Mesothelial cell of epicardium (in vitro differentiated cells): Measurements from ENCODE around the gene NBDY. TPM values are rescaled to one million over a fixed set of nuclear protein-coding genes. Genes with fewer than 3 reads are reported as not detected.

ENCODE experiments used
- DNase-seq, 2 experiments: peaks; one replicate each; pipeline ENCODE4 v3.0.0; 2021; ENCODE audit warnings: low spot score in 2 of 2; ENCODE audit not compliant: unreplicated experiment in 2 of 2
- H3K27ac Mint-ChIP-seq: 2 replicates; pipeline ENCODE4 v1.8.0; 2021; ENCODE audit warnings: mixed read lengths
- H3K27me3 Mint-ChIP-seq: 2 replicates; pipeline ENCODE4 v1.8.0; 2021; ENCODE audit warnings: low read depth, mixed read lengths
- H3K36me3 Mint-ChIP-seq: 2 replicates; pipeline ENCODE4 v1.8.0; 2021; ENCODE audit warnings: mixed read lengths
- H3K4me1 Mint-ChIP-seq: 2 replicates; pipeline ENCODE4 v1.8.0; 2021; ENCODE audit warnings: mixed read lengths
- H3K4me3 Mint-ChIP-seq: 2 replicates; pipeline ENCODE4 v1.8.0; 2021; ENCODE audit warnings: mild to moderate bottlenecking, moderate library complexity, mixed read lengths
- H3K9me3 Mint-ChIP-seq: 2 replicates; pipeline ENCODE4 v1.8.0; 2021; ENCODE audit warnings: mixed read lengths
- total RNA-seq: library from RNA; stranded (reverse); gene quantifications from 3 replicates; pipeline ENCODE4 v1.2.1, GENCODE V29; 2021
- TF ChIP-seq, protein P1 (sequence below): fragments of 200-600 bp; sonication (generic); IDR thresholded peaks from one replicate; pipeline ENCODE4 v1.5.0; 2021; ENCODE audit warnings: antibody characterized with exemption; ENCODE audit not compliant: unreplicated experiment

Gene NBDY
- total RNA-seq, 1 donor from 2014 or later: 48.4 TPM

DNA sequence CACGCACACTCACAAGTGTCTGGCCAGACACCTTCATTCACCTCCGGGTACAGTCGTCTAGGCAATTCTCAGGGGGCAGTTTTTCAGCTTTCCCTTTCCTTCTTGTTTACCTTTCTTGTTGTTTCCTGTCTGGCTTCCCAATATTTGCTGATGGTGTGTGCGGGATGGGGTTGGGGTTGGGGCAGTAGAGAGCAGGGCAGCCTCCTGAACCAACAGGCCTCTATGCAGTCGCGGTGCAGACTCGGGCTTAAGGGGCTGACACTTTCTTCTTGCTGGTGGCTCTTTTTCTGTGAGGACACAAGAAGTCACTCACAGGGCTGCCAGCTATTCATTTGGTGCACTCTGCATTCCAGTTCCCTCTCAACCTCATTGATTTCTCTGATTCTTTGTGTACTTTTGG is 56.4 kb downstream of the NBDY start:
- Mint-ChIP-seq H3K9me3 (peaks cover 13% of the 10 kb centered on the region), H3K27ac (no peak overlapping the region), H3K36me3 (peaks cover 16% of the 10 kb centered on the region), H3K27me3 (no peaks in the 10 kb centered on the region), H3K4me1 (no peaks in the 10 kb centered on the region), H3K4me3 (no peak overlapping the region)
- no peak for DNase-seq
- TF ChIP-seq, protein P1, sequence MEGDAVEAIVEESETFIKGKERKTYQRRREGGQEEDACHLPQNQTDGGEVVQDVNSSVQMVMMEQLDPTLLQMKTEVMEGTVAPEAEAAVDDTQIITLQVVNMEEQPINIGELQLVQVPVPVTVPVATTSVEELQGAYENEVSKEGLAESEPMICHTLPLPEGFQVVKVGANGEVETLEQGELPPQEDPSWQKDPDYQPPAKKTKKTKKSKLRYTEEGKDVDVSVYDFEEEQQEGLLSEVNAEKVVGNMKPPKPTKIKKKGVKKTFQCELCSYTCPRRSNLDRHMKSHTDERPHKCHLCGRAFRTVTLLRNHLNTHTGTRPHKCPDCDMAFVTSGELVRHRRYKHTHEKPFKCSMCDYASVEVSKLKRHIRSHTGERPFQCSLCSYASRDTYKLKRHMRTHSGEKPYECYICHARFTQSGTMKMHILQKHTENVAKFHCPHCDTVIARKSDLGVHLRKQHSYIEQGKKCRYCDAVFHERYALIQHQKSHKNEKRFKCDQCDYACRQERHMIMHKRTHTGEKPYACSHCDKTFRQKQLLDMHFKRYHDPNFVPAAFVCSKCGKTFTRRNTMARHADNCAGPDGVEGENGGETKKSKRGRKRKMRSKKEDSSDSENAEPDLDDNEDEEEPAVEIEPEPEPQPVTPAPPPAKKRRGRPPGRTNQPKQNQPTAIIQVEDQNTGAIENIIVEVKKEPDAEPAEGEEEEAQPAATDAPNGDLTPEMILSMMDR: no peak

DNA sequence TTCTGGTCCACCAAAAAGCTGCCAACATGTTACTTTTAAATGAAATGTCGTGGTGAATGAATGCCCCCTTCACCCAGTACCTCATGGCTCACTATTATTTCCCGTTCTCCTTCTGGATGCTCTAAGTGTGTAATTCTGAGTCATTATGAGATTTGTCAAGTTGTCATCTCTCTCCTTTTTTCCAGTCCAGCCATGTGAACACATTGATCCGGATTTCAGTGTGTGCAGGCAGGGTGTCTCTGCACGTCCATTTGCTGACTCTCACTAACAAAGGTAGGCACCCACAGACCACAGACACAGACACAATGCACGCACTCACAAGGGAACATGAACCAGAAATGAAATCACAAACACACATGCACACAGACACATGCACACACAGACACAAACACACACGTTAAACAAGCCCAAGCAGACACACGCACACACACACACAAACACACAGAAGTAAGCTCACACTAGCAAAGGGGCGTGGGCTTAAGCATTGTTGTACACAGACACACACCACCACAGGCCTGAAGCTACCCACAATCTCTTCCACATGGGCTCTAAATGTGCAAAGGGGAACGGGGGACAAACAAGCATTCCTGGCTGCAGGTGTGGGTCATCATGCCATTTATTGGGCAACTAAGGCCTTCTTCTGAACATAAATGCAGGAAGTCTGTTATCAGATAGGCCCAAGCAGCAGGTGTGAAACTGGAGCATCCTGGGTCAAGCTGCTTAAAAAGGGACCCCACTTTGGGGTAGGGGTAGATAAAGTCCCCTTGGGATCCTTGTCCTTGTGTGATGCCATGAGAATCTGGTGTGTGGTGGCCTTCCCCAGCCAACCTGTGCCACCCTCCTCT is 58.1 kb downstream of the NBDY start:
- no peaks in the 10 kb centered on the region for H3K4me1 Mint-ChIP-seq
- H3K9me3 Mint-ChIP-seq: peaks cover 13% of the 10 kb centered on the region
- H3K36me3 Mint-ChIP-seq: peaks cover 17% of the 10 kb centered on the region
- TF ChIP-seq, protein P1: no peak
- H3K27ac Mint-ChIP-seq: no peak overlapping the region
- no peak for DNase-seq
- no peak overlapping the region for H3K4me3 Mint-ChIP-seq
- H3K27me3 Mint-ChIP-seq: no peaks in the 10 kb centered on the region

DNA sequence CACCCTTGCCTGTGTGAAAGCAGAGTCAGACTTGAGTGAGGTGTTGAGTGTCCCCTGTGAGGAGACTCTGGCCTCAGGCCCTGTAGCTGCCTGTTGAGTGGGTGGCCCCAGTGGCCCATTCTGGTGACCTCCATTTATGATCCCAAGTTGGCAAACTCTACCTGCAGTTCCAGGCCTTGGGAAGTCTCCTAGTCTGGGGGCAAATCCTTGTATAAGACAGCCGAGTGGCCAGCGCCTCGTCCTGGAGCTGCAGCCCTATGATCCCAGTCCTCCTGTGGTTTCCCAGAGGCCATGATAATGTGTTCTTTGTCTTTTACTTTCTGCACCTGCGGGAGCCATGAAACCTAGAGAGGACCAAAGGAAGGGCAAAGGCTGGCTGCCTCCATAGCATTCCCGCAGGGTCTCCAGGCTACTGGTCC is 58.7 kb downstream of the NBDY start:
- Mint-ChIP-seq H3K9me3 (peaks cover 11% of the 10 kb centered on the region), H3K36me3 (peaks cover 15% of the 10 kb centered on the region), H3K27me3 (no peaks in the 10 kb centered on the region), H3K4me3 (no peak overlapping the region), H3K4me1 (no peaks in the 10 kb centered on the region), H3K27ac (no peak overlapping the region)
- TF ChIP-seq, protein P1: no peak
- no peak for DNase-seq

DNA sequence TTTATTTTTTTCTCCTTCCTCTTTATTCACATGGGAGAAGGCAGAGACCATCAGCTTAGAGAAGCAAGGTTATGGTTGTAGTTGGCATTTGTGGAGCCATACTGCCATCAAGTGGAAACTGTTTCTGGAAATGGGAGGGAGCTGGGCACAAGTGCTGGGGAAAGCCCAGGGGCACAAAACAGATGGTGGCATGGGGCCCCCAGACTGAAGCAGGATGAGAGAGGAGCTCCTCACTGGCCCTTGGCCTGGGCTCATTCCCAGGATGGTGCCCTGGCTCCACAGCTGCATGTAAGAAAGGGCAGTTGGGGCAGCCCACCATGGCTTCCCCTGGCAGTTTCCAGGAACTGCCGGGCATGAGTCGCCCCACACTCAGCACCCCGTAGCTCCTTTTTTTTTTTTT is 59.2 kb downstream of the NBDY start:
- Mint-ChIP-seq H3K4me3 (no peak overlapping the region), H3K9me3 (peaks cover 11% of the 10 kb centered on the region)
- TF ChIP-seq, protein P1: no peak

DNA sequence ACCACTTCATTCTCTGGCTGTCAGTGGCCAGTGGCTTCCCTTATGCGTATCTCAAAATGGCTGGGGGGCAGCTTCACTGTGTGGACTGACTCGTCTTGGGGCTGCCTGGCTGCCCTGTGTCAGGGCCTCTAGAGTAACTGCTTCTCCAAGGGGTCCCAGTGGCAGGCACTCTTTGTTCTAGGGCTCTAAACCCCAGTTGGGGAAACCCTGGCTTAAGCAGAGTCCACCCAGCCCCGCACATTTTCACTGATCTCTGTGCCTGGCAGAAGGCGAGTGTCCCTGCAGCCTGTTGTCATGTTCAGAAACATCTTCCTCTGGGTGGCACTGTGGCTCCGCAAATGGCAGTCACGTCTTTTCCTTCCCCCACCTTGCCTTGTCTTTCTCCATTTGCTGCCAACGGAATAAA is 59.7 kb downstream of the NBDY start:
- H3K9me3 Mint-ChIP-seq: peaks cover 11% of the 10 kb centered on the region
- DNase-seq: no peak
- H3K27ac Mint-ChIP-seq: no peak overlapping the region
- peaks cover 14% of the 10 kb centered on the region for H3K36me3 Mint-ChIP-seq
- no peak overlapping the region for H3K4me3 Mint-ChIP-seq
- no peaks in the 10 kb centered on the region for H3K27me3 Mint-ChIP-seq
- H3K4me1 Mint-ChIP-seq: no peaks in the 10 kb centered on the region
- TF ChIP-seq, protein P1: no peak

More for the DNA sequence above, 59.2 kb downstream of the NBDY start:
- no peak overlapping the region for H3K27ac Mint-ChIP-seq
- DNase-seq: no peak
- H3K36me3 Mint-ChIP-seq: peaks cover 14% of the 10 kb centered on the region
- H3K4me1 Mint-ChIP-seq: no peaks in the 10 kb centered on the region
- no peaks in the 10 kb centered on the region for H3K27me3 Mint-ChIP-seq
